HG03558 (cell line): ENCODE data around the gene RELN.

Experiments used
- ATAC-seq: cut with Tn5 transposase; IDR thresholded peaks from one replicate; pipeline ENCODE4 v1.9.1; 2021; ENCODE audit warnings: moderate number of reproducible peaks; ENCODE audit not compliant: unreplicated experiment; ENCODE audit errors: extremely low read depth

Gene RELN

DNA sequence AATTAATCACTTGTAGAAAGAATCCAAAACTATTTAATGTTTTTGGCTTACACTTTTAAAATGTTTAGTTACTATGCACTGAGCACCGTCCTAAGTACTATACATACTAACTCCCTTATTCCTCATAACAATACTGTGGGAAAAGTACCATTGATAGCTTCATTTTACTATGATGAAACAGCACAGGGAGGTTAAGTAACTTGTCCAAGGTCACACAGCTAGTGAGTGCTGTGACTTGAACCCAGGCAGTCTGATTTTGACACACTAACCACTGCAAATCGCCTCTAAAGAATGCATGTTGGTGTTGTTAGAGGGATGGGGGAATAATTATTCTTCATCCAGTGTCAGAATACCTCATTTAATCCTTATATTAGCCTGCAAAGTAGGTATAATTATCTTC lies 1.9 kb upstream of the RELN start:
- ATAC-seq = no peak

DNA sequence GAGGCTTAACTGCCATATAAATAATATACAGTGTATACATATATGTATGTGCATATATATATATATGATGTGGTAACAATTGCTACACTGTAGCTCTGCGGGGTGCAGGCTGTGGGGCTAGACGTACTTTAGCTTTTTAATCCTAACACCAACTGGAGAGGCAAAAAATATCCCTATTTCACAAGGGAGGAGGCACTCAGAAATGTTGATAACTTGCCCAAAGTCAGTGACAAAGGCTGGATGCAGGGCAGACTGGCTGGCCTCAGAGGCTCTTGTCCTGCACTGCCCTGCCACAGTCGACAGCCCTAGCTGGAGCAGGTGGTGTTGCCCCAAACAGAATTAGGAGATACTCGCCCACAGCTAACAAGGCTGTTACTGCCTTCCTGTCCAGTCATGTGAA lies 1.5 kb upstream of the RELN start:
- no peak for ATAC-seq

DNA sequence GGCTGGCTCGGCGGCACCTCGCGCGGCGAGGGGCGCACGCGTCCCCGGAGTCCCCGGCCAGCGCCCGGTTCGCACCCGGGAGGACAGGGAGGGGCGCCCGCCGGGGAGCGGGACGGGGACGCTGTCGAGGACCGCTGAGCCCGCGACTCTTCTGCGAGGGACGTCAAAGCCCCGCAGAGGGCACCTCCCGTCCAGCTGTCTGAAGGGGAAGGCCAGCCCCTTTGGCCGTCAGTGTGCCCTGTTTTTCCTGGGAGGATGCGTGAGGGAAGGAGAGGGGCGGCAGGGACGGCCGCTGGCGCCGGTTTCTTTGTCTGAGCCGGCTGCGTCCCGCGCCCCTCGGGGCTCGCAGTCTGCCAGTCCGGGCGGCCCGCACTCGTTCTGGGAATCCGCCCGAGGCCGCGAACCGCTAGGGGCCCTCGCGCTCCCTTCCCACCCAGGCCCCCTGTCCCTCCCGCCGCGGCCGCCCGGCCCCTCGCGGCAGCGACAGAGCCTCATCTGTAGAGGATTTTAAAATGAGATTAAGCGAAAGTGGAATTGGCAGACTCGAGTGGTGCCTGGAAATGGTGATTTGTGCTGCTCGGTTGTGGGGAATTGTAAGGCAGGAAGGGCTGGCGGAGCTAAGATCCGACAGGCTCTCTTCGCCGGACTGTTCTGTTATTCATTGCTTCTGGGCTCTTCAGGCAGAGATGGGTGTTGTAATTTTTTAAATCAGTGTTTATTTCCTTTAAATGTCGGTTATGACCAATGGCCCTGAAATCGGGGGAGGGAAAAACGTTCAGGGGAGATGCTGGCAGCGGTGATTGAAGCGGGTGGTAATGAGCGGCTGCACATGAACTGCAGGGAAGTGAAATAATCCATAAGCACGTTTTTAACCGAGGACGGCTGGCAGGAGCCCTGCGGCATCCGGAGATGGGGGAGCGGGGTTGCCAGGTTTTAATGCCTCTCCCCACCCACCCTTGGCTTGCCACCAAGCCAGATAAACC lies 618 bp upstream of the RELN start:
- no peak for ATAC-seq

DNA sequence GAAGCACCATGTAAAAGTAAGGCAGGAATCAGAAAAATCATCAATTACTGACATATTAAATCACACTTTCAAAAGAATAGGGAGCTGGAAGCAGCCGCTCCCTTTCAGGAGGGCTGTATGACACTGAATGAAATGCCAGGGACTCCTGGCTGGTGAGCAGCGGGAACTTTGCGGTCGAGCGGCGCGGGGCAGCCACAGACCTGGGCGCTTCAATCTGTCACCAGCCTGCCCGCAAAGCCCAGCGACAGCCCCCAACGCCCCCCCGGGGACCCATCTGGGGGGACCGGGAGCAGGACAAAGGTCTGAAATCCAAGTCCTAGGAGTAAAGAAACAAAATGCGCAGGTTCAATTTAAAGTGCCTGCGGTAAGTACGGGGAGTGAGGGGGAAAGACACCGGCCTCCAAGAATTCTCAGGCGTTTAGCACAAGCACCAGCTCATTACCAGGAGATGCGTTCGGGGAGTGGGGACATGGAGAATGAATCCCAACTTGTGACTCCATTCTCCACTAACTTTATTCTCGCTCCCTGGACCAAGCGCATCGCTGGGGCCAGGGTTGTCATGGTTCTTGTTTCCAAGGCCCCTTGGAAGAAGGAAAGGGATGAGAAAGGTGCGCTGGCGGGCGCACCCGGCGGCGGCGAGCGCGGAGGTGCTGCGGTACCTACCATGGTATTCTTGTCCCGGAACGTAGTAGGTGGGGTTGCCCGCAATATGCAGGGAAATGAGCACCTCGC lies 824 bp downstream of the RELN start:
- no peak for ATAC-seq

DNA sequence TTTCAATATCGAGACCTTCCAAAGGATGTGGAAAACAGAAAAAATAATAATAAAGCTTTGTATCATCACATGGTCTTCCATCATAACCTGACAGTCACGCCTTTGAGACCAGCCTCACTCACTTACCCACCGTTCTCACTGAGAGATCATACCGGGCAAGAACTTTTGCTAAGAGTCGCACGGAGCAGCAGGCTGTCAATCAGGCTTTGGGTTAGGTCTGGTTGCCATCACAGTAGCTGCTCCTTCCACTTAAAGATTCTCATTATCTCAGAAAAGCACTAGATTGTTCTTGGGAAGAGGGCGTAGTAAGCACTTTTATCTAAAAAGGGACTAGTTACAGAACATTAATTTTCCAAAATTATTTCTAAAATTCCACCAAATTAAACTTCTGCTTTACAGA lies 2.0 kb downstream of the RELN start:
- ATAC-seq = no peak

DNA sequence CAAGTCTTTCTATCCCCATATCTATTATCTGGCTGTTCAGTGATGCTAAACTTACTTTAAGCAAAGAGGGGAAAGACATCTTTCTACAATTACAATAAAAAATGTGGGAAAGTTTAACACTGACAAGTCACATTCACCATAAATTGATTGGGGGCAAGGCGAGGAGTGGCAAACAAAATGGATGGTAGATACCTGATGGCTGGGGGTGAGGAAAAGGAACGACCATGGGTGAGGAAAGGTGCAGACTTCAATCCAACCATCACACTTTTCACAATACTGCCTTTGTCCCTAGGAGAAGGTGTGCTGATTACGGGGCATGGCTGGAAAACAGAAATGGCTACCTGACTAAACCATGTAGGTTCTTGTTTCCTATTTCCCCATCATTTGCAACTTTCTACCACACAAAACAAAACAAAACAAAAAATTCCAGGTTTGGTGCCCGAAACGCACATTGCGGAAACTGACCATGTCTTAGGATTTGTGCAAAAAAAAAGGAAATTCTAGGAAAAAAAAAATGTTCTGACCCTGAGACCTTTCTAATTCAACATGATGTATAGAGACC lies 3.8 kb downstream of the RELN start:
- ATAC-seq = no peak

DNA sequence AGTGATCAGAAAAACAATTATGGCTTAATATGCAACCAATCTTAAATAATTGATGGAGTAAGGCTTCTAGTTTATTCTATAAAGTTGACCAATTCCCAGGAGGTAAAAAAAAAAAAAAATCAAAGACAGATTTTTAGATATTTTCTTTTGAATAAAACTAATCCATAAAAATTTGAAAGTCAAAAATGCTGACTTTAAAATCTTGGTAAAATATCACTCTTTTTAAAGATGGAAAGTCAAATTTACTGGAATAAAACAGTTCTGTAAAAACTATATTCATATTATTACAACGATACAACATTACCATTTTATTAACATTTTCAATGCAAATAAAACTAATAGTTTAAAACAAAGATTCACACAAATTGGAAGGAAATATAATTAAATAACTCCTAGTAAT lies 5.4 kb downstream of the RELN start:
- ATAC-seq = no peak

DNA sequence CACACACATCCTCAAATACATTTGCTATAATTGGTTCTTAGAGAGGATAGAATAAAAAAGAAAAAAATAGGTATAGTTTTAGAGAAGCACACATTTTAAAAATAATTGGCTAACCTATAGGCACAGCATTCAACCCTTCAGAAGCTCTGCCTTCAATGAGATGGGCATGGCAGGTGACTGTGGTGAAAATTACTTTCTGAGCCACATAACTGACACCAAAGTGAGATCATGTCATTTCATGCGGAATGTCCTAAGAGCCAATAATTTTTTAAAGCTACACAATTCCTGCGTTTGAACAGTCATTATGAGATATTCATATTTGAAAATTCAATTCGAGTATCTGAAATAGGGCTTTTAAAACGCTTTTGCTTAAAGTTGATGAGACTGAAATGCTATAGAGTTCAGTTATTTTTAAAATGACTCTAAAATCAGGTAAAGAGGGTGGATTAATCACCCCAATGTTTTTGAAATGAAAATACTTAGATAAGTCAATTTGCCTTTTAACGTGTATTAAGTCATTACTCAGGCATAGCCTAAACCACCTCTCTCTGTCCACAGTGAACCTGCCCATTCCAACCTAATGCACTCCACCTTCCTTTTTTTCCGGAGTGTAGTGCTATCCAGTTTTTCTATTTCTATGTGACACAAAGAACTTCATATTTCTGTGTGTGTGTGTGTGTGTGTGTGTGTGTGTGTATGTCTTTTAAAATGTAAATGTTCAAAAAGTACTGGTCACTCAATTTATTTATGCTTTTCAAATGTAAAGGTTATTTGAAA lies 6.1 kb downstream of the RELN start:
- no peak for ATAC-seq

DNA sequence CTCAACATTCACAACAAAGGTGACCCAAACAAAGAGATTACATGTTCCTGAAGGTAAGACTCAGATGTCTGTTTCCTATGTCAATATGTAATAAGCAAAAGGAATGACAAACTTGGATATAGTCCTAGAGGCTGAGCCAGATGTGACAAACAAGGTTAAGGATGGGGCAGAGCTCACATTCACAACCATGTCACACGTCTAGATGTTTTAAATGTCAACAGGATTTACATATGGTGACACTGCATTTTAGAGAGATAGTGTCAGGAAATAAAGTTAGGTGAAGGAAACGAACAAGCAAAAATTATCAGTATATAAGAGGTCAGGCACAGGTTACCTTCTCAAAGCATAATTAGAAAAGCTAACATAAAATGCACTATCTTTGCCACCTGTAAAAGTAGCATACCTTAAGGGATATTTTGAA lies 8.4 kb downstream of the RELN start:
- ATAC-seq = no peak

DNA sequence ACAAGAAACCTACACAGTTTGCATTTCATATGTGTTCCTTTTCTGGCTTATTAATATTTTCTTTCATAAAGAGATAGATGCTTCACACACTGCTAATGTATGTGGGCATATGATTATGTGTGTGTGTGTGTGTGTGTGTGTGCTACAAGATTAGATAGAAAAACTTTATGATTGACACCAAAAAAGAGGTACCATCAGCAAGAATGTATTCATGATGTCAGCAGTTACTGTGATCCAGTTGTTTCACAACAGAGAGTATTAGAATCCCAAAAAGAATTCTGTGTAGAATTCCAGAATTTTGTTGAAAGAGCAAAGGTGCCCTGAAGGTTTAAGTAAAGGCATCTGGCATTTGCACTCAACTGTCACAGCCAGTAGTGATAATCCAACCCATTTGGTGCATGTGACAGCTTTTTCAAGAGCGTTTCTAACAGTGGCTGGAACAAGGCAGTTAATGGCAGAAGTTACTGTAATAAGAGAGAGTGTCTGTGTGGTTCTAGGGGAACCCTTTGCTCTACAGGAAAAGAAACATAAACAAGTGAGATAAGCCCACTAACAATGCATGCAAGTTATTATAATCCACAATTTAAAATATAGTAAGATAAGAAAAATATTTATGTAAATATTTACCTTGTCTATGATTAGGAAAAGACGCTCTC lies 16.6 kb downstream of the RELN start:
- ATAC-seq = no peak

DNA sequence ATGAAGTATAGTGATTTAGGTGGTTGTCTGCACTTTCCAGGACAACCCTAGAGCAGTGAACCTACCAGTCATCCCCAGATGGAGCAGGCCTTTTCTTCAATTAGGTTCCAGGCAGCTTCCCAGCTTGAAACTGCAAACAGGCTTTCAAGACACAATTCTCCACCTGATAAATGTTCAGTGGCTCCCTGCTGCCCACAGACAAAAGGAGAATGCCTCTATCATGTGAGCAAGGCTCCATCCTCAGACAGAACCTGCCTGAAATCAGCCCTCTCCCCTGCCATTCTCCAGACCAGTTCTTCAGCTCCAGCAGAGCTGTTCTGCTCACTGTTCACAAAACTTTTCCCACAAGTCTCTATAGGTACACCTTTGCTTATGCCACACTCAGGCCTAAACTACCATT lies 22.1 kb downstream of the RELN start:
- no peak for ATAC-seq

DNA sequence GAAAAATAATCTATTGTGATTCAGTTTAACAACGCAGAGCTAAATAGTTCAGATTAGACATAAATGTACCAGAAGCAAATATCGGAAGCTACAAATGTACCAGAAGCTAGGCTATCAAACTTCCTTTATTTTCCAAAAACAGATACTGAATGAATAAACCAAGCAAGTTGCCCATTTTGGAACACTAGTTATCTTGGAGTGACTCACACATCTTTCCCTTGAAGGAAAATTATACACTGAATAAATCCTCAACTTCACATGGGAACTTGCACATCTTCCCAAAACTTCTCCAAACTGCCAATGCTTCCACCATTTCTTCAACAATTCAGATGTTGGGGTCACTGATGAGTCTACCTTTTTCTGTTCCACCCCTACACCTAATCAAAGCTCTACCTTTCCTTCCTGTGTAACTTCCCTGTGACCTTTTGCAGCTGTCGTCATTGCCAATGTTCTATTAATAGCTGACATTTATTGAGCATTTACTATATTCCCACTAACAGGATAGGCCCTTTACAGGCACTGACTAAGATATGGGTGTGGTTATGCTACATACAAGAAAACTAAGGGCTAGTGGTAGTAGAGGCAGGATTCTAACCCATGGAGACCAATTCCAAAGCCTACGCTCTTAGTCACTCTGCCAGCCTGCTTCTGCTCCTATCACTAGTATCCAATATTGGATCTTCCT lies 22.7 kb downstream of the RELN start:
- no peak for ATAC-seq

DNA sequence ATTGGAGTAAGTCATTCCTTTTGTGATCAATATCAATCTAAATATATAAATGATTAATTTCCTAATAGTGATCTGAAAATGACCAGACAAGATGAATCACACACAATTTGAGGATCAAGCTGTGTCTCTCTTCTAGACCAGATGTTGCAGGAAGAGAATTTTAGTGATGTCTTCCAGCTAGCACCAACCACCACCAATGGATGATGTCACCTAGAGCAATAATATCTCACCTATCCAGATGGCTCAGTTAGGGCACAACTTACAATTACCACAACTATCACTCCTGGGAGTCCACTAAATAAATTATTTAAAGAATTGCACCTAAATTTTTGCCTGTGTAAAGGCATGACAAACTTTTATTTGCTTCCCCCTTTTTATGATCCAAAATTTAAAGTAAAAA lies 25.2 kb downstream of the RELN start:
- ATAC-seq = no peak

DNA sequence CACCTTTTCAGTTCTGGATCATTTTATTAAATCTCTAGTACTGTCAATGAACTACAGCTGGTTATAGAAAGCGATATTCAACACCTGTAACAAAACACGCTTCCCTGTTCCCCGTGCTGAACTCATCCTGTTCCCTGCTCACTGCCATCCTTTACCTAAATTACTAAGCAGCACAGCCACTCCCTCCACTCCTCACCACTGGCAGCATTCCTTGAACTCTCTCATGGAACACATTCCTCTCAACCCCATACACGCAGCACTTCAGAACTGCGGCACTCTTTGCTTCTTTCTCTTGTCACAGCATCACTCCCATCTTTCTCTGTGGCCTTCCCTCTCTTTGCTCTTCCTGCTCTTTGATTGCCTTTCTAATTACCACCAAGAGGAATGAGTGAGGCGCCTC lies 27.4 kb downstream of the RELN start:
- no peak for ATAC-seq

DNA sequence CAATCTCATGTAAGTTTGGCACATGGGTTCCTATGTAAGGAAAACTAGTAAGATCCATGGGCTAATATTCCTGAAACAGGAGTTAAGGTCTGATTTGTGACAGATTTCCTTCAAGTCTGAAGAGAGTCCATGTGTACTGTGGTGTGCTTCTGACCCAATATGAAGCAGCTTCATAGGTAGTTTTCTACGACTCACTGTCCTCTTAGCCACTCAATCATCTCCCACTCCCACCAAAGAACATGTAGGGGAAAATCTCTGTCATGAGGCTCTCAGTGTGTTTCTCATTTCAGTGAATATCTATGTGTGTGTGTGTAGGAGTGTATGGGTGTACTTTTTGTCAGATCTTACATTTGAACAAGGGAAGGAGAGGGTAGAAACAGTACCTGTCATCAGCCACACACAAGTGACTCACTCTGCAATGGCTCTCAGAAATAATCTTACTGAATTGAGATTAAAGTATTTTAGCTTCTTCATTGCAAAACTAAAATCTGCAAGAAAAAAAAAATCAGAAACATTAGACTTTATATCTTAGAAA lies 31.1 kb downstream of the RELN start:
- no peak for ATAC-seq

DNA sequence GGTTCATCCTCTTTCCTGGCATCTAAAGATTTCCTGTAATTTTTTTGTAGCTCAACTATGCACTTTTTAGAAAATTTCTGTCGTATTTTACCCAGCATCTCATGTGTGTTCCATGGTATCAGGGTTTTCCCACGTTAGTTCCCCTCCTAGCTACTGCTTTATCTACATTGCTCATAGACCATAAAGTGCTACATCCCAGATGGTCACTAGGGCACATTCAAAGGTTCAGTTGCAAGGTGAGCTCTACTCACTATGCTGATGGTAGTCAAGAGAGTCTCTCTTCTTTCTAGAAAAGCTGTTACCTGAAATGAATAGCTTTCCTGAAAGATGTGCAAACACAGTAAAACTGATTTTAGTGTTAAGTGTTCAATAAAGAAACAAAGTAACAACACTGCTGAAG lies 33.5 kb downstream of the RELN start:
- ATAC-seq = no peak

DNA sequence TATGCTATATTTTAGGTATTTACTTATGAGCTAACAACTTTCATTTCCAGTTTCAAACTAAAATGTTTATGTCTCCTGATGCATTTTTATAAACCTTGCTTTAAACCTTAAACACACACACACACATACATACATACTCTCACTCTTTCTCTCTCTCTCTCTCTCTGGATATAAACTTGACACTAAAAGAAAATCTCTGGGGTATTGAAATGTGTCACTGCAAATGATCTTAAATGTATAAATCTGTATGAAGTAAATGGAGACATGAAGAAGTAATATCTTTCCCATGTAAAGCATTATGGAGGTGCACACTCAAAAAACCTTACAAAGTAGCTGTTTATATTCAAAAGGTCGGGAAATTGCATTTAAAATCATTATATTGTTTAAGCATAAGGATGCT lies 37.0 kb downstream of the RELN start:
- ATAC-seq = no peak

DNA sequence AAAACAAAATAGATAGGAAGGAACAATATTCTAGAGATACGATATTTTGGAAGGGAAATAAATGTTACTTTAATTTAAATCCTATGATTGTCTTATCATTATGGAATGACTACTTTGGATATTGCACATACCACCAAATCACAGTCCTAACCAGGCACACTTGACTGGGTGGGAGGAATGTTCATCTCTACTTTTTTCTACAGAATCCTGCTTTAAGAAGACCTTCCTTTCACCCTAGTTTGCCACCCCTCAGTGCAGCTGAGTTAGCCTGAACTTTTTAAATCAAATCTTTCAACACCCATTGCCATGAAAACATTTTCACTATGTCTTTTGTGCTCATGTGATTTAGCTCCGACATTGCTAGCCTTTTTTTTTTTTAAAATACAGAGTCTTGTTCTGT lies 38.1 kb downstream of the RELN start:
- ATAC-seq = no peak

DNA sequence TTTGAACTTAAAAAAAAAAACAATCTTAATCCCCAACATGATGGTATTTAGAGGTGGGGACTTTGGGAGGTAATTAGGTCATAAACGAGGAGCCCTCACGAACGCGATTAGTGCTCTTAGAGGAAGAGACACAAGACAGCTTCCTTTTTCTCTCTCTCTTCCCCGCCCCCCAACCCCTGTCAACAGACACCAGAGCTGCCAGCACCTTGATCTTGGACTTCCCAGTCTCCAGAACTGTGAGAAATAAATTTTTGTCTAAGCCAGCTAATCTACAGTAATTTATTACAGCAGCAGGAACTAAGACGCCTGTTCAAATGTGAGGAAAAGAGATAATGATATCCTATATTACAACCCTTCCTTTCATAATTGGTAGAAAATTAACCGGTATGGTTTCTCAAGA lies 40.1 kb downstream of the RELN start:
- no peak for ATAC-seq
